Islet precursor cell (in vitro differentiated cells): ENCODE measurements around the gene GUCY1A2.
"Not testable (repeated sequence)": the region's sequence is repeated elsewhere in the genome, so short reads cannot be mapped to it uniquely, and the experiment has no call there.

Experiments
- DNase-seq: peaks from one replicate; pipeline ENCODE4 v3.0.0-alpha.2; 2018

The GUCY1A2 gene, protein sequence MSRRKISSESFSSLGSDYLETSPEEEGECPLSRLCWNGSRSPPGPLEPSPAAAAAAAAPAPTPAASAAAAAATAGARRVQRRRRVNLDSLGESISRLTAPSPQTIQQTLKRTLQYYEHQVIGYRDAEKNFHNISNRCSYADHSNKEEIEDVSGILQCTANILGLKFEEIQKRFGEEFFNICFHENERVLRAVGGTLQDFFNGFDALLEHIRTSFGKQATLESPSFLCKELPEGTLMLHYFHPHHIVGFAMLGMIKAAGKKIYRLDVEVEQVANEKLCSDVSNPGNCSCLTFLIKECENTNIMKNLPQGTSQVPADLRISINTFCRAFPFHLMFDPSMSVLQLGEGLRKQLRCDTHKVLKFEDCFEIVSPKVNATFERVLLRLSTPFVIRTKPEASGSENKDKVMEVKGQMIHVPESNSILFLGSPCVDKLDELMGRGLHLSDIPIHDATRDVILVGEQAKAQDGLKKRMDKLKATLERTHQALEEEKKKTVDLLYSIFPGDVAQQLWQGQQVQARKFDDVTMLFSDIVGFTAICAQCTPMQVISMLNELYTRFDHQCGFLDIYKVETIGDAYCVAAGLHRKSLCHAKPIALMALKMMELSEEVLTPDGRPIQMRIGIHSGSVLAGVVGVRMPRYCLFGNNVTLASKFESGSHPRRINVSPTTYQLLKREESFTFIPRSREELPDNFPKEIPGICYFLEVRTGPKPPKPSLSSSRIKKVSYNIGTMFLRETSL

GRCh38 chr11:107018219-107018901 is at the start of gene GUCY1A2:
Gene GUCY1A2, minus strand, starts transcription at chr11:107018476. Its CDS starts 421 bp downstream, at chr11:107018055.
- DNase-seq, result peak; percentile 59

GRCh38 chr11:107054391-107054790 is 36.1 kb upstream of the GUCY1A2 start:
- no peak for DNase-seq

- not testable (repeated sequence) for DNase-seq
Observed at GRCh38 chr11:107051332-107051731, 33.1 kb upstream of the GUCY1A2 start.

DNA sequence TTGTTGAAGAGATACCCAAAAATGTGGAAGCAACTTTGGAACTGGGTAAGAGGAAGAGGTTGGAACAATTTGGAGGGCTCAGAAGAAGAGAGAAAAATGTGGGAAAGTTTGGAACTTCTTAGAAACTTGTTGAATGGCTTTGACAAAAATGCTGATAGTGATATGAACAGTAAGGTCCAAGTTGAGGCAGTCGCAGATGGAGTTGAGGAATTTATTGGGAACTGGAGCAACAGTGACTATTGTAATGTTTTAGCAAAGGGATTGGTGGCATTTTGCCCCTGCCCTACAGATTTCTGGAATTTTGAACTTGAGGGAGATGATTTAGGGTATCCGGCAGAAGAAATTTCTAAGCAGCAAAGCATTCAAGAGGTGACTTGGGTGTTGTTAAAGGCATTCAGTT is 32.6 kb upstream of the GUCY1A2 start:
- not testable (repeated sequence) for DNase-seq

DNA sequence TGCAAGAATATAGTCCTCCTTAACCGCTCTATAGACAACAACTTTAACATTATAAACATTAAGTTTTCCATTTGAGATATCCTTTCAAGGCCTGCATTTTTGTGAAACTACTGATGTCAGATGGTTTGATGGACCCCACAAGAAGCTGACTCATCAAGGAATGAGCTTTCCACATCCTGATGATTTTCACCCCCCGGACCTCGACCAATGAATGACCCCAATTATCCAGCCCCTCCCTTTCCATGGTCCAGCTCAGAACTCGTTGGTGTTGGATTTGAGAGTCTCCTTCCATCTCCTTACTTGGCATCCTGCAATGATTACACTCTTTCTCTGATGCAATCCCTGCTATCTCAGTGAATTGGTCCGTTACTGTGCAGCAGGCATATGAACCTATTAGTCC is 31.8 kb upstream of the GUCY1A2 start:
- no peak for DNase-seq

DNA sequence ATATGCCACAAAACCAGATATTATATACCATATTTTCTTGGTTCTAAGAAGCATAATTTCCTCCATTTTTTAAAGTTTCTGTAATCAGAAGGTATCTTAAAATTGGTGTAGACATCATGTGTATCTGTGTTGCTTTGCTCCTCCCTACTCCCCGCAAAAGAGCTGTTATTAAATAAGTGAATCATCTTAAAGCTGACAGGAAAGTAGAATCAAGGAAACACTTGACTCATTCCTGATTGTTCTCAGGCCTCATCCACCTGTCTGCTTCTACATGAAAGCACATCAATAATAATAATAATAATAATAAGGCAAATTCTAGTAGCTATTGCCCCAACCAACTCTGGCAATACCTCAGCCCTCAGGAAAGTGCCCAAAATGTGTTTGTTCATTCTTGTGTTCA is 26.2 kb upstream of the GUCY1A2 start:
- no peak for DNase-seq

- DNase-seq, result peak; percentile 55
Observed at GRCh38 chr11:107043242-107044006, 25.1 kb upstream of the GUCY1A2 start.

DNA sequence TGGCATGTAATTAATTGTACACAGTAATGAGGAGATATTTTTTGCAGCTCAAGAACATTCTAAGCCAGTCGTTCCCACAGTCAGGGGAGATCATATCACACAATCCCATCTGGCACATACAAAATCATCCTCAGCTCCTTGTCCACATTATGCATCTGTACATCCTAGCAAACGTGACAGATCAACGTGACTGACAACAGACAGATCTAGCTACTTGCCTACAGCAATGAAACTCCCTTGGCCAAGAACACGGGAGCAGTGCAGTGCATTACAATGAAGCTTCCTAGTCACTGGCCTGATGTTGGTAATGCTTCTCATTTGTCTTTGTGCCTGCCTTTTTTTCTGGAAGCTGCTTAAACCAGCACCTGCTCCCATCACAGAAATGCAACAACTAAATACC is 24.5 kb upstream of the GUCY1A2 start:
- DNase-seq, result peak; percentile 60

GRCh38 chr11:107041088-107041444 is 22.8 kb upstream of the GUCY1A2 start:
- no peak for DNase-seq

DNA sequence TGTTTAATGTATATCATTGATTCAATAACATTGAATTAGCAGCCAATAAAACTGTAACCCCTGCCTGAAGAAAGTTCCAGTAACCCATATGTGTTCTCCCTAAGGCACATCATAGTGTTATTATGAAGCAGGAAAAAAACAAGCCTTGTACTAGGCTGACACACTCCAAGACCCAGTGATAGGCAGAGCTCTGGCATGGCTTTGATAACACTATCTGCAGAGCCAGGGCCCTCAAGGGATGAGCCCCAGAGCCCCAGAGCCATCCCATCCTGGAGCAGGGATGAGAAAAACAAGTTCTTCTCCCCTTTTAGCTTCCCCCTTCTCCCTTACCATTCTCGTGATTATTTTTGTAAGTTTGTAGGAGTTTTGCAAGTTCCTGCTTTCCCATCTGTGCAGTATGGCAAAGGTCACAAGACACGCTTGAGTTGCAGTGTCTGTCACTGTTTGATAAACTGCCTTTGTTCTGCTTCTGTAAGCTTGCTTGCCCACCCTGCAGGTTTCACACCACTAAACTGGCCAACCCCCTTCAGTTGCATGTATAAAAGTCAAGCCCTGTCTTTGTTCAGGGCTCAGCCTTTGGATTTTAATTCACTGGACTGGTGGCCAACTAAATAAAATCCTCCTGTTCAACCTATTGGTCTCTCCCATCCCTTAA is 22.3 kb upstream of the GUCY1A2 start:
- no peak for DNase-seq

- no peak for DNase-seq
Observed at GRCh38 chr11:107025673-107026072, 7.4 kb upstream of the GUCY1A2 start.

GRCh38 chr11:107020594-107020993 is 2.3 kb upstream of the GUCY1A2 start:
- no peak for DNase-seq

GRCh38 chr11:107018902-107019493 is 722 bp upstream of the GUCY1A2 start:
- DNase-seq, result peak; percentile 93

DNA sequence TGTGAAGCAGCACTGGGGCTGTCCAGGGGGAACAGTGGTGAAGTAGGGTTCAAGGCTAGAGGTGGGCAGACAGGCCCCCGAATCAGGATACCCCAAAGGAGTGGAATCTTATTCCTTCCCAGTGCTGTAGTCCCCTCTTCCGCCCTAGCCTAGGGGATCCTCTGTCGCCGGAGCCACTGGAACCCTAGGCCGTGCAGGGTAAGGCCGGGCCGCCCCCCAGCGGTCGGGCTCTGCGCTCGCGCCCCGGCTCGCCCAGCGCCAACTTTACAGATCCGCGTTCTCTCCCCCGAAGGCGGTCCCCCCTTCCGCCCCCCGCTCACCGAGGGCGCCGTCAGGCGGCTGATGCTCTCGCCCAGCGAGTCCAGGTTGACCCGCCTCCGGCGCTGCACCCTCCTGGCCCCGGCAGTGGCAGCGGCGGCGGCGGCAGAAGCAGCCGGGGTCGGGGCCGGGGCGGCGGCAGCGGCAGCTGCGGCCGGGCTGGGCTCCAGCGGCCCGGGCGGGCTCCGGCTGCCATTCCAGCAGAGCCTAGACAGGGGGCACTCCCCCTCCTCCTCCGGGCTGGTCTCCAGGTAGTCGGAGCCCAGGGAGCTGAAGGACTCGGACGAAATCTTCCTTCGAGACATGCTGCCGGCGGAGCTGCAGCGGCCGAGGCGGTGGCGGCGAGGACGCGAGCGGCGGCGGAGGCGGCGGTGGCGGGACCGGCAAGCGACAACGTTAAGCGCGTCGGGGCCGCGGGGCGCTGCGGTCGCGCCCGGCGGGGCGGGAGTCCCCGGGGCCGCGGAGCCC is 650 bp downstream of the GUCY1A2 start:
- DNase-seq, result peak; percentile 88

DNA sequence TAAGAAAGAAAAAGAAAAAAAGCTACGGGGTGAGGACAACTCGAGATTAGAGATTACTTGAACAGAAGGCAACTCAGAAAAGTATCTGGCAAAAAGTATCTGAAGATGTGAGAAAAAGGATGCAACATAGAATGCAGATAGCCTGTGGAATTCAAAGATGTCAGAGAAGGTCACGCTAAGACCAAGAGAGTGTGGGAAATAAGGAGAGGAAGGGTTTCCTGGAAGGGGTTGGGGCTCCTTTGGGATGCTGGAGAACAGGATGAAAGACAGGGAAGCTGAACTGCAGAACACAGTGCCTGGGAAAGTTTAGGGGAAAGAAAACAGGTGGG is 1.2 kb downstream of the GUCY1A2 start:
- DNase-seq, result no peak

- no peak for DNase-seq
Observed at GRCh38 chr11:107014871-107015270, 3.4 kb downstream of the GUCY1A2 start.

- no peak for DNase-seq
Observed at GRCh38 chr11:107011977-107012376, 6.3 kb downstream of the GUCY1A2 start.

- no peak for DNase-seq
Observed at GRCh38 chr11:107009190-107009589, 9.1 kb downstream of the GUCY1A2 start.

- DNase-seq, result no peak
Observed at GRCh38 chr11:107006076-107006833, 12.0 kb downstream of the GUCY1A2 start.

GRCh38 chr11:106999196-106999595 is 19.1 kb downstream of the GUCY1A2 start:
- no peak for DNase-seq

GRCh38 chr11:106998916-106999188 is 19.4 kb downstream of the GUCY1A2 start:
- no peak for DNase-seq
